H9 (cell line): ENCODE results near the gene DYNLT2B. TPM values are rescaled to one million over a fixed set of nuclear protein-coding genes. Genes with fewer than 3 reads are reported as not detected.

Experiments
- DNase-seq: peaks from one replicate; pipeline ENCODE4 v3.0.0-alpha.2; 2017
- H2AFZ ChIP-seq: one replicate; pipeline ENCODE4 v1.6.1; 2013; ENCODE audit warnings: mild to moderate bottlenecking, low read length, control low read depth, moderate library complexity
- H2AK5ac ChIP-seq: 2 replicates; pipeline ENCODE4 v1.6.1; 2013; ENCODE audit warnings: low read length, control low read depth, mixed read lengths; ENCODE audit not compliant: insufficient read length
- H2BK120ac ChIP-seq: one replicate; pipeline ENCODE4 v1.6.1; 2013; ENCODE audit warnings: low read depth, mild to moderate bottlenecking, low read length, control low read depth, inconsistent platforms; ENCODE audit not compliant: poor library complexity, severe bottlenecking
- H2BK12ac ChIP-seq: 2 replicates; pipeline ENCODE4 v1.6.1; 2013; ENCODE audit warnings: low read length, control low read depth, mixed read lengths, low read depth; ENCODE audit not compliant: insufficient read length
- H2BK15ac ChIP-seq: 2 replicates; pipeline ENCODE4 v1.6.1; 2013; ENCODE audit warnings: low read depth, low read length, control low read depth
- H2BK20ac ChIP-seq: one replicate; pipeline ENCODE4 v1.6.1; 2013; ENCODE audit warnings: low read depth, mild to moderate bottlenecking, low read length, control low read depth, inconsistent platforms; ENCODE audit not compliant: poor library complexity, severe bottlenecking
- H2BK5ac ChIP-seq: 2 replicates; pipeline ENCODE4 v1.6.1; 2013; ENCODE audit warnings: low read length, control low read depth, mixed read lengths; ENCODE audit not compliant: insufficient read length
- H3K14ac ChIP-seq: 2 replicates; pipeline ENCODE4 v1.6.1; 2013; ENCODE audit warnings: low read length, control low read depth; ENCODE audit not compliant: insufficient read depth
- H3K18ac ChIP-seq: 2 replicates; pipeline ENCODE4 v1.6.1; 2013; ENCODE audit warnings: low read depth, mild to moderate bottlenecking, mixed read lengths, low read length, control low read depth; ENCODE audit not compliant: insufficient read length
- H3K23ac ChIP-seq: 2 replicates; pipeline ENCODE4 v1.6.1; 2013; ENCODE audit warnings: low read length, control low read depth, mixed read lengths, low read depth; ENCODE audit not compliant: insufficient read length
- H3K23me2 ChIP-seq: 2 replicates; pipeline ENCODE4 v1.6.1; 2013; ENCODE audit warnings: low read depth, mild to moderate bottlenecking, mixed read lengths, low read length, control low read depth; ENCODE audit not compliant: insufficient read length, poor library complexity, severe bottlenecking
- H3K27ac ChIP-seq: 2 replicates; pipeline ENCODE4 v1.5.1; 2013; ENCODE audit warnings: low read length, control low read depth, mixed read lengths, low read depth; ENCODE audit not compliant: insufficient read length
- H3K27me3 ChIP-seq: 2 replicates; pipeline ENCODE4 v1.6.1; 2013; ENCODE audit warnings: low read length, control low read depth, inconsistent platforms; ENCODE audit not compliant: insufficient read depth
- H3K4ac ChIP-seq: 2 replicates; pipeline ENCODE4 v1.6.1; 2013; ENCODE audit warnings: low read depth, mild to moderate bottlenecking, control low read depth, inconsistent platforms, low read length, moderate library complexity
- H3K4me1 ChIP-seq: 2 replicates; pipeline ENCODE4 v1.6.1; 2013; ENCODE audit warnings: low read length, control low read depth, inconsistent platforms; ENCODE audit not compliant: insufficient read depth
- H3K4me2 ChIP-seq: 2 replicates; pipeline ENCODE4 v1.6.1; 2013; ENCODE audit warnings: low read length, control low read depth, mixed read lengths; ENCODE audit not compliant: insufficient read length, insufficient read depth
- H3K56ac ChIP-seq: 2 replicates; pipeline ENCODE4 v1.6.1; 2013; ENCODE audit warnings: low read depth, mild to moderate bottlenecking, mixed read lengths, low read length, control low read depth; ENCODE audit not compliant: insufficient read length
- H3K79me1 ChIP-seq: 2 replicates; pipeline ENCODE4 v1.6.1; 2013; ENCODE audit warnings: low read depth, mild to moderate bottlenecking, moderate library complexity, low read length, control low read depth, inconsistent platforms; ENCODE audit not compliant: insufficient read depth, poor library complexity, severe bottlenecking
- H3K79me2 ChIP-seq: 2 replicates; pipeline ENCODE4 v1.6.1; 2013; ENCODE audit warnings: low read length, control low read depth, inconsistent platforms; ENCODE audit not compliant: insufficient read depth
- H3K9ac ChIP-seq: 2 replicates; pipeline ENCODE4 v1.6.1; 2013; ENCODE audit warnings: low read length, control low read depth, mixed read lengths; ENCODE audit not compliant: insufficient read length; ENCODE audit errors: extremely low read depth
- H3K9me3 ChIP-seq: one replicate; pipeline ENCODE4 v1.6.1; 2013; ENCODE audit warnings: low read depth, low read length, inconsistent platforms; ENCODE audit not compliant: control insufficient read depth
- H3T11ph ChIP-seq: one replicate; pipeline ENCODE4 v1.6.1; 2013; ENCODE audit warnings: mild to moderate bottlenecking, low read length, control low read depth, inconsistent platforms
- H4K20me1 ChIP-seq: one replicate; pipeline ENCODE4 v1.6.1; 2013; ENCODE audit not compliant: control insufficient read depth, insufficient read length, insufficient read depth
- H4K5ac ChIP-seq: 2 replicates; pipeline ENCODE4 v1.6.1; 2013; ENCODE audit warnings: low read depth, mild to moderate bottlenecking, mixed read lengths, low read length, control low read depth; ENCODE audit not compliant: insufficient read length
- H4K8ac ChIP-seq: replicated peaks from 2 replicates; pipeline ENCODE4 v1.6.1; 2013; ENCODE audit warnings: low read length, control low read depth, mixed read lengths, low read depth; ENCODE audit not compliant: insufficient read length
- H4K91ac ChIP-seq: 2 replicates; pipeline ENCODE4 v1.6.1; 2013; ENCODE audit warnings: low read depth, mild to moderate bottlenecking, moderate library complexity, mixed read lengths, low read length, control low read depth; ENCODE audit not compliant: insufficient read length
- H3K27ac Mint-ChIP-seq, 3 experiments: 2 replicates in 2 of 3; 3 replicates in 1 of 3; pipeline ENCODE4 v1.8.0; 2020 to 2021; ENCODE audit warnings: mixed read lengths in 3 of 3, mild to moderate bottlenecking in 1 of 3, moderate library complexity in 1 of 3
- H3K27me3 Mint-ChIP-seq: 2 replicates; pipeline ENCODE4 v1.8.0; 2021; ENCODE audit warnings: low read depth, mild to moderate bottlenecking, moderate library complexity, mixed read lengths
- H3K36me3 Mint-ChIP-seq, 3 experiments: 2 replicates in 2 of 3; 3 replicates in 1 of 3; pipeline ENCODE4 v1.8.0; 2020 to 2021; ENCODE audit warnings: low read depth in 3 of 3, mixed read lengths in 3 of 3; ENCODE audit not compliant: insufficient read depth in 1 of 3
- H3K4me1 Mint-ChIP-seq, 2 experiments: 2 replicates each; pipeline ENCODE4 v1.8.0; 2020; ENCODE audit warnings: mixed read lengths in 2 of 2
- H3K4me3 Mint-ChIP-seq, 2 experiments: 2 replicates in 1 of 2; 3 replicates in 1 of 2; pipeline ENCODE4 v1.8.0; 2020 to 2021; ENCODE audit warnings: mild to moderate bottlenecking in 2 of 2, mixed read lengths in 2 of 2, moderate library complexity in 1 of 2
- H3K9me3 Mint-ChIP-seq, 2 experiments: 2 replicates in 1 of 2; 3 replicates in 1 of 2; pipeline ENCODE4 v1.8.0; 2020; ENCODE audit warnings: mild to moderate bottlenecking in 2 of 2, mixed read lengths in 2 of 2, moderate library complexity in 1 of 2
- WGBS: extraction: QIAGEN DNeasy Blood & Tissue Kit; methylation state at CpG from one replicate; pipeline ENCODE4 v1.1.7; 2013; ENCODE audit warnings: missing lambda C conversion rate, low lambda C conversion rate, mixed read lengths; ENCODE audit not compliant: insufficient read length; ENCODE audit errors: extremely low coverage; 5-methylcytosine and 5-hydroxymethylcytosine counted together
- total RNA-seq: library from RNA; stranded (reverse); gene quantifications from 2 replicates; pipeline ENCODE4 v1.2.1, GENCODE V29; 2021
- TF ChIP-seq, protein P1 (sequence below): fragments of 200-600 bp; sonication (generic); conservative IDR thresholded peaks from 3 replicates; pipeline ENCODE4 v1.8.0; 2021; ENCODE audit warnings: antibody characterized with exemption, mild to moderate bottlenecking

DYNLT2B gene
- total RNA-seq, 1 experiment from 2014 or later = 12.4 TPM

DNA sequence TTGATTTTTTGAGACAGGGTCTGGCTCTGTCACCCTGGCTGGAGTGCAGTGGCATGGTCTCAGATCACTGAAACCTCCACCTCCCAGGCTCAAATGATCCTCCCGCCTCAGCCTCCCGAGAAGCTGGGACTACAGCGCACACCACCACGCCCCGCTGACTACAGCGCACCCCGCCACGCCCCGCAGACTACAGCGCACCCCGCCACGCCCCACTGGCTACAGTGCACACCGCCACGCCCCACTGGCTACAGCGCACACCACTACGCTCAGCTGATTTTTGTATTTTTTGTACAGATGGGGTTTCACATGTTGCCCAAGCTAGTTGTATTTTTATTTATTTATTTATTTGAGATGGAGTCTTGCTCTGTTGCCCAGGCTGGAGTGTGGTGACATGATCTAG lies 66.1 kb downstream of the DYNLT2B start:
- WGBS = no CpG with 5 or more reads among the region's 16 CpGs
- Histone ChIP-seq H2BK20ac (no peak overlapping the region), H3K9me3 (no peaks in the 10 kb centered on the region), H3K14ac (no peak overlapping the region), H2BK120ac (no peak overlapping the region), H2BK5ac (no peak overlapping the region), H2BK12ac (no peak overlapping the region), H3K27ac (no peak overlapping the region), H3K79me2 (no peaks in the 10 kb centered on the region), H3K18ac (no peak overlapping the region), H2AFZ (no peak overlapping the region), H3K9ac (no peak overlapping the region), H3K56ac (no peak overlapping the region), H3K27me3 (no peaks in the 10 kb centered on the region), H3T11ph (no peak overlapping the region), H3K4ac (no peak overlapping the region), H4K91ac (no peak overlapping the region), H4K20me1 (no peaks in the 10 kb centered on the region), H4K8ac (no peak overlapping the region), H3K23me2 (no peaks in the 10 kb centered on the region), H3K23ac (no peak overlapping the region), H3K79me1 (no peaks in the 10 kb centered on the region), H3K4me2 (no peak overlapping the region), H4K5ac (no peak overlapping the region), H2AK5ac (no peak overlapping the region), H2BK15ac (no peak overlapping the region), H3K4me1 (no peaks in the 10 kb centered on the region)
- Mint-ChIP-seq H3K36me3 (peaks cover 0 to 20% (median 8%) of the 10 kb centered on the region in 3 experiments; a peak in 5 of 7 replicates), H3K27ac (no peak overlapping the region), H3K4me1 (no peaks in the 10 kb centered on the region), H3K9me3 (no peaks in the 10 kb centered on the region; a peak in 1 of 5 replicates), H3K4me3 (no peak overlapping the region), H3K27me3 (no peaks in the 10 kb centered on the region)
- DNase-seq = no peak
- TF ChIP-seq, protein P1, sequence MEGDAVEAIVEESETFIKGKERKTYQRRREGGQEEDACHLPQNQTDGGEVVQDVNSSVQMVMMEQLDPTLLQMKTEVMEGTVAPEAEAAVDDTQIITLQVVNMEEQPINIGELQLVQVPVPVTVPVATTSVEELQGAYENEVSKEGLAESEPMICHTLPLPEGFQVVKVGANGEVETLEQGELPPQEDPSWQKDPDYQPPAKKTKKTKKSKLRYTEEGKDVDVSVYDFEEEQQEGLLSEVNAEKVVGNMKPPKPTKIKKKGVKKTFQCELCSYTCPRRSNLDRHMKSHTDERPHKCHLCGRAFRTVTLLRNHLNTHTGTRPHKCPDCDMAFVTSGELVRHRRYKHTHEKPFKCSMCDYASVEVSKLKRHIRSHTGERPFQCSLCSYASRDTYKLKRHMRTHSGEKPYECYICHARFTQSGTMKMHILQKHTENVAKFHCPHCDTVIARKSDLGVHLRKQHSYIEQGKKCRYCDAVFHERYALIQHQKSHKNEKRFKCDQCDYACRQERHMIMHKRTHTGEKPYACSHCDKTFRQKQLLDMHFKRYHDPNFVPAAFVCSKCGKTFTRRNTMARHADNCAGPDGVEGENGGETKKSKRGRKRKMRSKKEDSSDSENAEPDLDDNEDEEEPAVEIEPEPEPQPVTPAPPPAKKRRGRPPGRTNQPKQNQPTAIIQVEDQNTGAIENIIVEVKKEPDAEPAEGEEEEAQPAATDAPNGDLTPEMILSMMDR = no peak
